Measurements from ENCODE around the gene PLGLB2.
"Not testable (repeated sequence)": the region's sequence is repeated elsewhere in the genome, so short reads cannot be mapped to it uniquely, and the experiment has no call there.

GRCh38 chr2:87704572-87705323 lies 43.1 kb upstream of the PLGLB2 start:
- TF ChIP-seq EZH2 (IDR thresholded peaks at IDR 0.05; ENCODE audit: borderline replicate concordance, low read depth, low read length, severe bottlenecking); CTCF (IDR thresholded peaks at IDR 0.05; ENCODE audit: extremely low read depth in 1 of 2, insufficient read depth in 1 of 2, low read depth in 1 of 2, low read length in 2 of 2); MAX (IDR thresholded peaks at IDR 0.05; ENCODE audit: insufficient read depth, insufficient read length); POLR2A (IDR thresholded peaks at IDR 0.05; ENCODE audit: low read depth, low read length); POLR2AphosphoS5 (IDR thresholded peaks at IDR 0.05; ENCODE audit: insufficient read depth, low read depth, low read length): not testable (repeated sequence)

Data from endothelial cell of umbilical vein (primary cell).